Choroid plexus epithelial cell (primary cell): ENCODE results near the gene KCNJ12.
"Not testable (repeated sequence)": the region's sequence is repeated elsewhere in the genome, so short reads cannot be mapped to it uniquely, and the experiment has no call there.

Source experiments
- DNase-seq: peaks from one replicate; pipeline ENCODE4 v3.0.0-alpha.2; 2010; ENCODE audit warnings: low read depth
- H3K4me3 ChIP-seq: 2 replicates; pipeline ENCODE4 v1.5.1; 2011; ENCODE audit warnings: low read depth, mild to moderate bottlenecking, control low read depth, low read length, moderate library complexity
- CTCF ChIP-seq: conservative IDR thresholded peaks from 2 replicates; pipeline ENCODE4 v1.5.1; 2011; ENCODE audit warnings: low read depth, mild to moderate bottlenecking, control low read depth, inconsistent platforms, low read length, moderate library complexity

Gene KCNJ12

GRCh38 chr17:21345236-21345635, 30.9 kb upstream of the KCNJ12 start:
- TF ChIP-seq CTCF, result no peak
- H3K4me3 ChIP-seq, result no peak overlapping the region
- no peak for DNase-seq

- not testable (repeated sequence) for DNase-seq, H3K4me3 ChIP-seq
Measured at GRCh38 chr17:21346107-21346506, 30.1 kb upstream of the KCNJ12 start.

GRCh38 chr17:21346651-21347250, 29.4 kb upstream of the KCNJ12 start:
- not testable (repeated sequence) for H3K4me3 ChIP-seq, DNase-seq

- H3K4me3 ChIP-seq, DNase-seq: not testable (repeated sequence)
Measured at GRCh38 chr17:21347660-21348059, 28.5 kb upstream of the KCNJ12 start.

DNA sequence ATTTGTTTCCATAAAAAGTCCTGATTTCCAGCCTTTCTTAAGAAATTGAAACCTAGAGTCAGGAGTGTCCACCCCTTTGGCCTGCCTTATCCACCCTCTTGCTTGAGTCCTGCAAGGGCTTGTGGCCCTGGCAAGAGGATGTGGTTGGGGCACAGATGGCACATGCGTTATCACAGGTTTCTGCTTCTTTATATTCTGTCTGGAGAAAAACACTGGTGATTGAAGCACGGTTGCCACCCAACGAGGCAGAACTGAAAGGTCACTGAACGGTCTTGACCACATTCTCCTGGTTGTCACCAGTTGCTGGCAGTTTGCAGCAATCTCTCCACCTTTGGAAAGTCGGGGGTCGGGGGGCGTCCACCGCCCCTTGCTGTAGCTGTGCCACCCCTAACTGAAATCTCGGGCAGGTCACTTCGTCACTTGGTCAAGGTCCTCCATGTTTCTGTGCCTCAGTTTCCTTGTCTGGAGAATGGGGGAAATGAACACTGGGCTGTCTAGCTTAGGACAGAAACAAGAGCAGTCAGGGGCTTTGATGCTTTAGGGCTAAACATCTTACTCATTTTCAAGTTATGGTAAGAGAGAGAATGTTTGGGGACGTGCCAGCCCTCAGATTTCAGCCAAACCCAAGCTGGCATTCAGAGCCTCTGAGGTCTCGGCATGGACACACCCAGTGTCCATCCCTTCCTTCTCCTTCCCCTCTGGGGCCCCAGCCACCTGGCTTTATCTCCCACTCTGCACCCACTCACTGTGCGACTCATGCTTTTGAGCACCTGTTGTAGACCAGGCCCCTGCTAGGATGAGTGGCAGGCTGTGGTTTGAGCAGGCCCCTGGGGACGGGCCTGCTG, 27.9 kb upstream of the KCNJ12 start:
- H3K4me3 ChIP-seq, DNase-seq: not testable (repeated sequence)

DNA sequence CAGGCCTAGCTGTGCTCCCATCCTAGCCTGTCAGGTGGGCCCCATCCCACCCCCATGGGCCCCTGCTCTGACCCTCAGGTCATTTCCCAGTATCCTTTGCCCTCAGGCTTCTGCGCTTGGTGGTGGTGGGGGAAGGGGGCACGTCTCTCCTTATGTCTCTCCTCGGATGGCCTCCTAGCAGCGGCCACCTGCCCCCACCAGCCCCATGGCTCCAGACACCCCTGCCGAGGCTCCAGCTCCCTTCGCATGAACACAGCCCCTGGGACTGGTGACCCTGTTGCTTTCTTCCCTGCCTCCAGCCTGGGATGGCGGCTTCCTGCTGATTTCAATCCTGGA, 27.3 kb upstream of the KCNJ12 start:
- DNase-seq, H3K4me3 ChIP-seq: not testable (repeated sequence)

DNA sequence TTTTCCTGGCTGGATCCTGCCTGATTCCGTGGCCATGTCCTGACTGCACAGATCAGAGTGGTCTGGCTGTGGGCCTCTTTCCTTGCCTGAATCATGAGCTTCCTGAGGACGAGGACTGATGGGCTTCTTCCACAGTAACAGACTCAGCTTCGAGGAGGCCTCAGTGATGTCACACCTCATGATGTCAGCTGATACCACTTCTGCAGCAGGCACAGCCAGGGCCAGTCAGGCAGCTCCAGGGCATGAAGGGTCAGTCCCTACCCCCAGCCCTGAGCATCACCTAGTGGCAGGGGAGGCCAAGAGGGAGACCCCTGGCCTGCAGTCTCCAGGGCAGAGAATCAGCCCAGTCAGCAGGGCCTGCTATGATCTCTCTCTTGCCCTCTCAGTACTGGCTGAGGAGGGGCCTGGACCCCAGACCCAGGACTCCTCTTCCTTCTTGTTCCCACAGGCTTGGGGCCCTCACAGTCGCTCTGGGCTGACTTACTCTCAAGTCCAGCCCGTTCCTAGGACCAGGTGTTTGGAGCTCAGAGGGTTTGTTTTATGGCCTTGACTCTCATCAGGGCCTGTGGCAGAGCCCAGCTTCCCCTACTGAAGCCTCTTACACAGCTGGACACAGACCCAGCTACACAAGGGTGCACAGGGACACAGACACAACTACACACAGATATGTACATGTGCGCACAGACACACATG, 26.7 kb upstream of the KCNJ12 start:
- H3K4me3 ChIP-seq, DNase-seq: not testable (repeated sequence)

DNA sequence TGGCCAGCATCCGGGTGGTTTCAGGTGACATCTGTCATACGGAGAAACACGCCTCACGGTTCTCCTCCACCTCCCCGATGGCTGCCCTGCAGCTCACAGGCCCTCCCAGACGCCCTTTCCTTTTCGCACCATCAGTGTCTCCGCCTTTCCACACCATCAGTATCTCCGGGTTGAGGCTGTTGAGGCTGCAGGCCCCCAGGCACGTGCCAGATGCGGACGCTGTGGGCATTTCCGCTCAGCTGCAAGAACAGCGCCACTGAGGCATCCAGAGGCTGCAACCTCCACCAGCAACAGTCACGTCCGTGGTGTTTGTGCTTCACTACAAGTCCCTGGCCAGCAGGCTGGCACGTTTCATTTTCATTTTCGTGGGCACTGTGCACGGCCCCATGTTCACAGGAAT, 25.7 kb upstream of the KCNJ12 start:
- DNase-seq, H3K4me3 ChIP-seq: not testable (repeated sequence)

GRCh38 chr17:21351366-21352065, 24.6 kb upstream of the KCNJ12 start:
- no peak for DNase-seq
- TF ChIP-seq CTCF, result no peak
- no peak overlapping the region for H3K4me3 ChIP-seq

DNA sequence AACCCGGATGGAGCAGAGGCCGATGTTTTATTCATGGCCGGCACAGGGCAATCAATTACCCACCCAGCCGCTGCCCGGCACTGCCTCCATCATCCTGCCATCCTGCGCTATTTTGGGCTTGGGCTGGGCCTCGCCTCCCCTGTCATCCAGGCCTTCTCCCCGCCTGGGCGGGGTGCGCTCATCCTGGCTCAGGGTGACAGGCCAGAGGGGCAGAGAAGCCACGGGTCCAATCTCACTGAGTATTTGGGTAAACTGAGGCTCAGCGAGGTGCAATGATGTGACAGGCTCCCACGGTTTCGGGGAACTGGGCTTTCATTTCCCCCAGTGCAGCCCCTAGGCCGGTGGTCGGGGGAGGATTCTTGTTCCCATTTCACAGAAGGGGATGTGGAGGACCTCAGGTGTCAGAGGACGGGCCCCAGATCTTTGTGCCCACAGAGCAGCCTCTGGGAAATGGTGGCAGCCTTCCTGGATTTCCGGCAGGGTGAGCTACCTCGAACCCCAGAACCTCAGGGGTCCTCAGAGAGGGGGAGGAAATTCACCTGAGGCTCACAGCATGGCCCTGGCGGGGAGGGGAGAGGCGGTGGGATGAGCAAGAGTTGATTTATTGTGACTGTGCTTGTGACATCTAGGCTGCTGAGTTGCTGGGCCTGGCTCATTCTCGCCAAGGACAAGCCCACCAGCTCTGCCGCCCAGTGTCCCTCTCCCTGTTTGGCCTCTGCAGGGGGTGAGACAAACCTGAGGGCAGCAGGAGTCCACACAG, 23.8 kb upstream of the KCNJ12 start:
- TF ChIP-seq CTCF, result no peak
- H3K4me3 ChIP-seq, result no peak overlapping the region
- no peak for DNase-seq
